Activated CD4-positive, alpha-beta T cell treated with anti-CD3 and anti-CD28 coated beads for 36 hours (primary cell): ENCODE data around the gene NINJ2. TPM values are rescaled to one million over a fixed set of nuclear protein-coding genes. Genes with fewer than 3 reads are reported as not detected.

Experiments used
- ATAC-seq: fragments of 200-7000 bp; cut with Tn5 transposase; one replicate; pipeline ENCODE4 v1.10.0; 2021; ENCODE audit warnings: mild to moderate bottlenecking, moderate library complexity
- CTCF ChIA-PET: fragments of 350-600 bp; sonication (Branson Sonifier 250); formaldehyde crosslinking; loops from one replicate; lab custom pipeline; 2021; ENCODE audit warnings: antibody characterized with exemption; lab: Charles Lee
- POLR2A ChIA-PET: fragments of 350-600 bp; sonication (Branson Sonifier 250); formaldehyde crosslinking; loops from one replicate; lab custom pipeline; 2021; ENCODE audit warnings: antibody characterized with exemption, inconsistent platforms; lab: Charles Lee
- DNase-seq: peaks from one replicate; pipeline ENCODE4 v3.0.0-alpha.2; 2020
- H3K27ac Mint-ChIP-seq: one replicate; pipeline ENCODE4 v1.8.0; 2021; ENCODE audit warnings: mixed read lengths
- H3K27me3 Mint-ChIP-seq: one replicate; pipeline ENCODE4 v1.8.0; 2021; ENCODE audit warnings: mixed read lengths
- H3K36me3 Mint-ChIP-seq: one replicate; pipeline ENCODE4 v1.8.0; 2021; ENCODE audit warnings: low read depth, mixed read lengths
- H3K4me1 Mint-ChIP-seq: one replicate; pipeline ENCODE4 v1.8.0; 2021; ENCODE audit warnings: mixed read lengths
- H3K4me3 Mint-ChIP-seq: one replicate; pipeline ENCODE4 v1.8.0; 2021; ENCODE audit warnings: mild to moderate bottlenecking, moderate library complexity, mixed read lengths
- H3K9me3 Mint-ChIP-seq: one replicate; pipeline ENCODE4 v1.8.0; 2021; ENCODE audit warnings: low read depth, mixed read lengths
- intact Hi-C, 2 experiments: fragments of 100-400 bp; cut with DNase I in 1 of 2; cut with micrococcal nuclease in 1 of 2; formaldehyde crosslinking; loops; one replicate each; pipeline versions ENCODE4 v1.14.2 to v1.15.1; 2022 to 2024; cut with DNase I, micrococcal nuclease
- total RNA-seq, 2 experiments: library from RNA; stranded (reverse); gene quantifications; one replicate each; pipeline ENCODE4 v1.2.3, GENCODE V29; 2021

NINJ2 gene
- total RNA-seq, 2 experiments from 2014 or later, result 3.5 to 5.7 TPM

- DNase-seq, result no peak
- intact Hi-C loops, result no loop called here
- H3K27me3 Mint-ChIP-seq, result no peaks in the 10 kb centered on the region
- ChIA-PET POLR2A (no interaction called here), CTCF (interaction anchor here (0.6 to 1.2 kb wide), 2 partner anchors 16 to 31 kb away, joined by 3 read pairs; no protein-coding TSS in a partner anchor)
- H3K4me3 Mint-ChIP-seq, result no peak overlapping the region
- H3K9me3 Mint-ChIP-seq, result no peaks in the 10 kb centered on the region
- no peaks in the 10 kb centered on the region for H3K4me1 Mint-ChIP-seq
- no peak overlapping the region for H3K27ac Mint-ChIP-seq
- ATAC-seq, result no peak
- H3K36me3 Mint-ChIP-seq, result no peaks in the 10 kb centered on the region
These were observed 63.5 kb downstream of the NINJ2 start for GRCh38 chr12:599756-600155.

GRCh38 chr12:597926-598568, 65.2 kb downstream of the NINJ2 start:
- Mint-ChIP-seq H3K27me3 (no peaks in the 10 kb centered on the region), H3K4me1 (no peaks in the 10 kb centered on the region), H3K36me3 (no peaks in the 10 kb centered on the region), H3K4me3 (no peak overlapping the region), H3K9me3 (no peaks in the 10 kb centered on the region), H3K27ac (no peak overlapping the region)
- no peak for ATAC-seq
- no peak for DNase-seq
- intact Hi-C loops, result no loop called here
- POLR2A ChIA-PET, result no interaction called here
- CTCF ChIA-PET, result interaction anchor here (0.6 to 1.4 kb wide), 5 partner anchors 19 to 219 kb away, joined by 3 to 4 read pairs (median 4); no protein-coding TSS in a partner anchor

- ChIA-PET CTCF (interaction anchor here (0.7 to 1.6 kb wide), 5 partner anchors 14 to 223 kb away, joined by 3 to 4 read pairs (median 3); no protein-coding TSS in a partner anchor), POLR2A (no interaction called here)
- ATAC-seq (no peak), DNase-seq (no peak)
- Mint-ChIP-seq H3K4me1 (no peaks in the 10 kb centered on the region), H3K4me3 (no peak overlapping the region), H3K27me3 (no peaks in the 10 kb centered on the region), H3K36me3 (no peaks in the 10 kb centered on the region), H3K9me3 (no peaks in the 10 kb centered on the region), H3K27ac (no peak overlapping the region)
- intact Hi-C loops, result no loop called here
These were observed 69.6 kb downstream of the NINJ2 start for GRCh38 chr12:593396-594270.

- H3K9me3 Mint-ChIP-seq, result no peaks in the 10 kb centered on the region
- H3K27me3 Mint-ChIP-seq, result no peaks in the 10 kb centered on the region
- H3K27ac Mint-ChIP-seq, result no peak overlapping the region
- no peaks in the 10 kb centered on the region for H3K4me1 Mint-ChIP-seq
- H3K36me3 Mint-ChIP-seq, result no peaks in the 10 kb centered on the region
- no peak overlapping the region for H3K4me3 Mint-ChIP-seq
- no peak for DNase-seq
- intact Hi-C loops, result no loop called here
- ChIA-PET POLR2A (no interaction called here), CTCF (interaction anchor here (1.1 kb wide), 1 partner anchor 159 kb away, joined by 3 read pairs; no protein-coding TSS in a partner anchor)
- ATAC-seq, result no peak
These were observed 71.2 kb downstream of the NINJ2 start for GRCh38 chr12:592024-592505.

GRCh38 chr12:591167-592023, 71.8 kb downstream of the NINJ2 start:
- H3K9me3 Mint-ChIP-seq, result no peaks in the 10 kb centered on the region
- intact Hi-C loops, result no loop called here
- no peaks in the 10 kb centered on the region for H3K27me3 Mint-ChIP-seq
- DNase-seq, result no peak
- H3K36me3 Mint-ChIP-seq, result no peaks in the 10 kb centered on the region
- POLR2A ChIA-PET, result no interaction called here
- no peak overlapping the region for H3K27ac Mint-ChIP-seq
- ATAC-seq, result peak; percentile 74
- H3K4me1 Mint-ChIP-seq, result no peaks in the 10 kb centered on the region
- H3K4me3 Mint-ChIP-seq, result no peak overlapping the region
- CTCF ChIA-PET, result interaction anchor here (1.1 kb wide), 1 partner anchor 36 kb away, joined by 3 read pairs; no protein-coding TSS in a partner anchor

- ChIA-PET CTCF (interaction anchor here (1.1 kb wide), 1 partner anchor 38 kb away, joined by 3 read pairs; no protein-coding TSS in a partner anchor), POLR2A (no interaction called here)
- intact Hi-C loops, result no loop called here
- ATAC-seq (no peak), DNase-seq (no peak)
- no peak overlapping the region for H3K27ac Mint-ChIP-seq
- H3K36me3 Mint-ChIP-seq, result no peaks in the 10 kb centered on the region
- no peaks in the 10 kb centered on the region for H3K9me3 Mint-ChIP-seq
- H3K4me1 Mint-ChIP-seq, result no peaks in the 10 kb centered on the region
- no peak overlapping the region for H3K4me3 Mint-ChIP-seq
- no peaks in the 10 kb centered on the region for H3K27me3 Mint-ChIP-seq
These were observed 73.0 kb downstream of the NINJ2 start for GRCh38 chr12:590206-590750.

- CTCF ChIA-PET, result interaction anchor here (1.4 kb wide), 1 partner anchor 361 kb away, joined by 4 read pairs; the partner anchor contains the start of gene RAD52
These were observed 74.6 kb downstream of the NINJ2 start for GRCh38 chr12:588646-589045.

GRCh38 chr12:588024-588322, 75.3 kb downstream of the NINJ2 start:
- Mint-ChIP-seq H3K27me3 (no peaks in the 10 kb centered on the region), H3K27ac (no peak overlapping the region), H3K4me1 (no peaks in the 10 kb centered on the region), H3K4me3 (no peak overlapping the region), H3K36me3 (no peaks in the 10 kb centered on the region), H3K9me3 (no peaks in the 10 kb centered on the region)
- intact Hi-C loops, result no loop called here
- ATAC-seq, result no peak
- ChIA-PET CTCF (interaction anchor here (1.2 kb wide), 1 partner anchor 12 kb away, joined by 4 read pairs; no protein-coding TSS in a partner anchor), POLR2A (interaction anchor here (1.0 kb wide), 1 partner anchor 362 kb away, joined by 3 read pairs; the partner anchor contains the start of gene RAD52)
- no peak for DNase-seq

More at GRCh38 chr12:588646-589045, 74.6 kb downstream of the NINJ2 start:
- Mint-ChIP-seq H3K27me3 (no peaks in the 10 kb centered on the region), H3K27ac (no peak overlapping the region), H3K36me3 (no peaks in the 10 kb centered on the region), H3K9me3 (no peaks in the 10 kb centered on the region), H3K4me3 (no peak overlapping the region), H3K4me1 (no peaks in the 10 kb centered on the region)
- ATAC-seq (no peak), DNase-seq (no peak)
- POLR2A ChIA-PET, result no interaction called here
- intact Hi-C loops, result no loop called here

GRCh38 chr12:587132-588023, 75.9 kb downstream of the NINJ2 start:
- Mint-ChIP-seq H3K4me1 (no peaks in the 10 kb centered on the region), H3K27me3 (no peaks in the 10 kb centered on the region), H3K4me3 (no peak overlapping the region), H3K36me3 (no peaks in the 10 kb centered on the region), H3K27ac (no peak overlapping the region), H3K9me3 (no peaks in the 10 kb centered on the region)
- DNase-seq (no peak), ATAC-seq (no peak)
- POLR2A ChIA-PET, result interaction anchor here (1.0 kb wide), 1 partner anchor 362 kb away, joined by 3 read pairs; the partner anchor contains the start of gene RAD52
- intact Hi-C loops, result no loop called here
- CTCF ChIA-PET, result interaction anchor here (1.2 kb wide), 1 partner anchor 12 kb away, joined by 4 read pairs; no protein-coding TSS in a partner anchor
